Astrocyte (in vitro differentiated cells and primary cell): ENCODE results near the gene HS6ST1. TPM values are rescaled to one million over a fixed set of nuclear protein-coding genes. Genes with fewer than 3 reads are reported as not detected.

Source experiments
- DNase-seq: peaks from one replicate; pipeline ENCODE4 v3.0.0-alpha.2; 2010; ENCODE audit warnings: low read depth
- FAIRE-seq: peaks from 2 replicates; lab custom pipeline; 2011; peaks lifted over from hg19 to GRCh38; lab: Jason Lieb, UNC
- H2AFZ ChIP-seq: 2 replicates; pipeline ENCODE4 v1.6.0; 2012; ENCODE audit warnings: low read depth, low read length, inconsistent platforms
- H3K27ac ChIP-seq: 2 replicates; pipeline ENCODE4 v1.5.1; 2011; ENCODE audit warnings: low read depth, low read length, inconsistent platforms
- H3K27me3 ChIP-seq: 2 replicates; pipeline ENCODE4 v1.6.0; 2011; ENCODE audit warnings: low read length, inconsistent platforms; ENCODE audit not compliant: insufficient read depth
- H3K36me3 ChIP-seq: 2 replicates; pipeline ENCODE4 v1.5.1; 2011; ENCODE audit warnings: low read length, inconsistent platforms; ENCODE audit not compliant: insufficient read depth
- H3K4me1 ChIP-seq: 2 replicates; pipeline ENCODE4 v1.5.1; 2011; ENCODE audit warnings: low read length, inconsistent platforms; ENCODE audit not compliant: insufficient read depth
- H3K4me2 ChIP-seq: 2 replicates; pipeline ENCODE4 v1.6.0; 2012; ENCODE audit warnings: low read length, inconsistent platforms
- H3K4me3 ChIP-seq: 2 replicates; pipeline ENCODE4 v1.5.1; 2011; ENCODE audit warnings: low read depth, mild to moderate bottlenecking, low read length, inconsistent platforms; ENCODE audit not compliant: insufficient read depth
- H3K79me2 ChIP-seq: 2 replicates; pipeline ENCODE4 v1.6.0; 2012; ENCODE audit warnings: mild to moderate bottlenecking, low read length, inconsistent platforms; ENCODE audit not compliant: insufficient read depth
- H3K9ac ChIP-seq: 2 replicates; pipeline ENCODE4 v1.6.0; 2012; ENCODE audit warnings: mild to moderate bottlenecking, low read length, inconsistent platforms
- H3K9me3 ChIP-seq: 2 replicates; pipeline ENCODE4 v1.5.1; 2012; ENCODE audit warnings: low read depth, mild to moderate bottlenecking, low read length, inconsistent platforms; ENCODE audit not compliant: insufficient read depth
- H4K20me1 ChIP-seq: 2 replicates; pipeline ENCODE4 v1.6.0; 2012; ENCODE audit warnings: low read length, inconsistent platforms; ENCODE audit not compliant: insufficient read depth
- H3K27ac Mint-ChIP-seq: one replicate; pipeline ENCODE4 v1.8.0; 2021; ENCODE audit warnings: mild to moderate bottlenecking, mixed read lengths; ENCODE audit not compliant: unreplicated experiment
- H3K27me3 Mint-ChIP-seq: one replicate; pipeline ENCODE4 v1.8.0; 2021; ENCODE audit warnings: low read depth, mixed read lengths; ENCODE audit not compliant: unreplicated experiment
- H3K36me3 Mint-ChIP-seq: one replicate; pipeline ENCODE4 v1.8.0; 2021; ENCODE audit warnings: low read depth, mixed read lengths; ENCODE audit not compliant: unreplicated experiment
- H3K4me1 Mint-ChIP-seq: one replicate; pipeline ENCODE4 v1.8.0; 2021; ENCODE audit warnings: low read depth, mixed read lengths; ENCODE audit not compliant: unreplicated experiment
- H3K4me3 Mint-ChIP-seq: one replicate; pipeline ENCODE4 v1.8.0; 2021; ENCODE audit warnings: mild to moderate bottlenecking, moderate library complexity, mixed read lengths; ENCODE audit not compliant: unreplicated experiment
- H3K9me3 Mint-ChIP-seq: one replicate; pipeline ENCODE4 v1.8.0; 2021; ENCODE audit warnings: mild to moderate bottlenecking, mixed read lengths; ENCODE audit not compliant: unreplicated experiment
- CTCF ChIP-seq: IDR thresholded peaks from 2 replicates; pipeline ENCODE4 v1.5.1; 2011; ENCODE audit warnings: low read depth, mild to moderate bottlenecking, inconsistent platforms, low read length, moderate library complexity; ENCODE audit not compliant: insufficient read depth
- EZH2 ChIP-seq: IDR thresholded peaks from 2 replicates; pipeline ENCODE4 v1.6.1; 2012; ENCODE audit warnings: mild to moderate bottlenecking, low read length, inconsistent platforms; ENCODE audit not compliant: insufficient read depth
- total RNA-seq: library from RNA; stranded (reverse); gene quantifications from 2 replicates; pipeline ENCODE4 v1.2.1, GENCODE V29; 2021

Gene HS6ST1
- total RNA-seq, 1 donor from 2014 or later: 20.5 TPM

GRCh38 chr2:128271911-128272600 is 46.6 kb downstream of the HS6ST1 start:
- Mint-ChIP-seq H3K9me3 (peaks cover 6% of the 10 kb centered on the region), H3K4me1 (peaks cover 8% of the 10 kb centered on the region)

GRCh38 chr2:128271597-128271910 is 47.1 kb downstream of the HS6ST1 start:
- no peaks in the 10 kb centered on the region for H3K27me3 ChIP-seq
- H3K4me2 ChIP-seq: no peak overlapping the region
- no peaks in the 10 kb centered on the region for H3K36me3 ChIP-seq
- no peak overlapping the region for H3K27ac ChIP-seq
- H3K4me1 Mint-ChIP-seq: peaks cover 6% of the 10 kb centered on the region
- H3K9me3 ChIP-seq: no peaks in the 10 kb centered on the region
- no peak overlapping the region for H3K4me3 Mint-ChIP-seq
- peaks cover 43% of the 10 kb centered on the region for H4K20me1 ChIP-seq
- DNase-seq (no peak), FAIRE-seq (no peak)
- H2AFZ ChIP-seq: no peak overlapping the region
- no peaks in the 10 kb centered on the region for H3K27me3 Mint-ChIP-seq
- H3K4me3 ChIP-seq: no peak overlapping the region
- peaks cover 9% of the 10 kb centered on the region for H3K36me3 Mint-ChIP-seq
- TF ChIP-seq CTCF: no peak
- no peaks in the 10 kb centered on the region for H3K4me1 ChIP-seq
- peaks cover 5% of the 10 kb centered on the region for H3K79me2 ChIP-seq
- no peak overlapping the region for H3K9ac ChIP-seq
- peaks cover 6% of the 10 kb centered on the region for H3K9me3 Mint-ChIP-seq
- no peak overlapping the region for H3K27ac Mint-ChIP-seq

More at GRCh38 chr2:128271911-128272600, 46.6 kb downstream of the HS6ST1 start:
- Histone ChIP-seq H3K4me3 (no peak overlapping the region), H3K9me3 (no peaks in the 10 kb centered on the region), H3K4me1 (no peaks in the 10 kb centered on the region), H3K9ac (no peak overlapping the region), H4K20me1 (peaks cover 48% of the 10 kb centered on the region), H3K79me2 (peaks cover 5% of the 10 kb centered on the region), H2AFZ (no peak overlapping the region), H3K36me3 (no peaks in the 10 kb centered on the region), H3K4me2 (no peak overlapping the region), H3K27me3 (no peaks in the 10 kb centered on the region), H3K27ac (no peak overlapping the region)
- DNase-seq (no peak), FAIRE-seq (no peak)
- H3K4me3 Mint-ChIP-seq: no peak overlapping the region
- TF ChIP-seq CTCF (no peak), EZH2 (no peak)
- H3K27ac Mint-ChIP-seq: no peak overlapping the region
- peaks cover 9% of the 10 kb centered on the region for H3K36me3 Mint-ChIP-seq
- no peaks in the 10 kb centered on the region for H3K27me3 Mint-ChIP-seq
